T-helper 1 cell treated with Interleukin-12 subunit alpha and Interleukin-12 subunit beta and Interleukin-4 antibody, amounts not matched to agents 30 ng/mL and 1 ng/mL, for 36 hours (primary cell): ENCODE results near the gene CNPY1. TPM values are rescaled to one million over a fixed set of nuclear protein-coding genes. Genes with fewer than 3 reads are reported as not detected.

Experiments used
- intact Hi-C: fragments of 100-400 bp; cut with micrococcal nuclease; formaldehyde crosslinking; loops from one replicate; pipeline ENCODE4 v1.15.1; 2024
- total RNA-seq: library from RNA; stranded (reverse); gene quantifications from 2 replicates; pipeline ENCODE4 v1.2.3, GENCODE V29; 2022

CNPY1 gene
- total RNA-seq, 1 donor from 2014 or later, result not detected

GRCh38 chr7:155469311-155470185 lies 76.8 kb downstream of the CNPY1 start:
- intact Hi-C loops, result loop anchor here (2.0 to 5.0 kb wide), 4 partner anchors 39 to 1533 kb away; no protein-coding TSS in a partner anchor

GRCh38 chr7:155468785-155469148 lies 77.6 kb downstream of the CNPY1 start:
- intact Hi-C loops, result loop anchor here (2.0 to 5.0 kb wide), 4 partner anchors 40 to 1534 kb away; no protein-coding TSS in a partner anchor

- intact Hi-C loops, result loop anchor here (2.0 to 5.0 kb wide), 6 partner anchors 15 to 1553 kb away; no protein-coding TSS in a partner anchor
These were observed 78.2 kb downstream of the CNPY1 start for GRCh38 chr7:155467846-155468784.

GRCh38 chr7:155466814-155467733 lies 79.3 kb downstream of the CNPY1 start:
- intact Hi-C loops, result loop anchor here (2.0 to 5.0 kb wide), 5 partner anchors 14 to 1554 kb away; no protein-coding TSS in a partner anchor

- intact Hi-C loops, result loop anchor here (2.0 to 5.0 kb wide), 5 partner anchors 13 to 1555 kb away; no protein-coding TSS in a partner anchor
These were observed 80.1 kb downstream of the CNPY1 start for GRCh38 chr7:155466142-155466813.

- intact Hi-C loops, result loop anchor here (2.0 to 5.0 kb wide), 6 partner anchors 13 to 1555 kb away; no protein-coding TSS in a partner anchor
These were observed 80.6 kb downstream of the CNPY1 start for GRCh38 chr7:155465761-155466141.

GRCh38 chr7:155464948-155465739 lies 81.2 kb downstream of the CNPY1 start:
- intact Hi-C loops, result loop anchor here (2.0 to 5.0 kb wide), 4 partner anchors 68 to 1537 kb away; no protein-coding TSS in a partner anchor

- intact Hi-C loops, result loop anchor here (2.0 kb wide), 1 partner anchor 69 kb away; no protein-coding TSS in a partner anchor
These were observed 82.2 kb downstream of the CNPY1 start for GRCh38 chr7:155464183-155464582.

GRCh38 chr7:155463114-155463811 lies 83.1 kb downstream of the CNPY1 start:
- intact Hi-C loops, result no loop called here

GRCh38 chr7:155462163-155462735 lies 84.1 kb downstream of the CNPY1 start:
- intact Hi-C loops, result no loop called here

- intact Hi-C loops, result no loop called here
These were observed 84.7 kb downstream of the CNPY1 start for GRCh38 chr7:155461631-155462030.

GRCh38 chr7:155460926-155461613 lies 85.3 kb downstream of the CNPY1 start:
- intact Hi-C loops, result no loop called here

- intact Hi-C loops, result loop anchor here (10.0 kb wide), 1 partner anchor 1565 kb away; no protein-coding TSS in a partner anchor
These were observed 86.5 kb downstream of the CNPY1 start for GRCh38 chr7:155459700-155460461.

- intact Hi-C loops, result loop anchor here (10.0 kb wide), 1 partner anchor 1564 kb away; no protein-coding TSS in a partner anchor
These were observed 87.3 kb downstream of the CNPY1 start for GRCh38 chr7:155458878-155459699.

GRCh38 chr7:155458111-155458877 lies 88.1 kb downstream of the CNPY1 start, which contains the start of gene EN2:
Gene EN2 (plus strand): TSS chr7:155458129. CDS start chr7:155458378, 249 bp downstream.
- intact Hi-C loops, result loop anchor here (10.0 kb wide), 1 partner anchor 1563 kb away; no protein-coding TSS in a partner anchor
